NCI-H2107 treated with DMSO at 0.1 percent for 48 hours (cell line): ENCODE data around the gene DCBLD2.

Experiments used
- DNase-seq: peaks from one replicate; lab custom pipeline; 2025; ENCODE audit not compliant: unreplicated experiment; lab: John Stamatoyannopoulos, UW

Gene DCBLD2

DNA sequence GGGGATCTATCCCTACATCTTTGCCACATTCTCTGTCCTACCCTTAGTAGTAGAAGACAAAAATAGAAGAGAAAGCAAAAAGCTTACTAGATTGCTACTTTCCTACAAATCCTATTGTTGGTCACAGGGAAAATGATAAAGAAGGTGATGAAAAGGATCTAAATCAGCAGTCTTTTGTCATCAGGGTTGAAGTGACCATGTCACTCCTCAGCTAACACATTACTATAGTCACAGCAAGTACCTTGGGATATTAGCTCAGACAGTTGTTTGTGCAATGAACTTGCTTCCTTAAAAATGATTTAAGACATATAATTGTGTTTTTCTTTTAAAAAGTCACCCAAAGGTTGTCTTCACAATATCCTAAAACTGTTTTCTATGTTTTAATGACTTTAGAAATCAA lies 132.0 kb downstream of the DCBLD2 start:
- no peak for DNase-seq

DNA sequence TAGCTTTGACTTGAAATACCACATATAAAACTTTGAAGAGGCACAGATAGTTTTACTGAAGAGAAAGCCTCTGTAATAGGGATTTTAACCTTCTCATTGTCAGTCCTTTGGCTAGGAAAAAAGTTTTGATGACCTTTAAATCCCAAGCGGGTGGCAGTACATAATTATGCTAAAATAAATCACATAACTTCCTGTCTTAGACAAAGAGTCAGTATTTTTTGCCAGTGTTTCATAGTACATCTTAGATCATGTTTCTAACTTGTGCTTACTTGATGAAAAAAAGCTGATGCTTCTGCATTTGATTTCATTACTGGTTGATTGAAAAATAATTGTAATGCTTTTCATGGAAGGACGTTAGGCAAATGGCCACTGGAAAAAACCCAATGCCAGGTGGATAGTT lies 132.5 kb downstream of the DCBLD2 start:
- no peak for DNase-seq

GRCh38 chr3:98766924-98767323 lies 134.6 kb downstream of the DCBLD2 start:
- DNase-seq = no peak

DNA sequence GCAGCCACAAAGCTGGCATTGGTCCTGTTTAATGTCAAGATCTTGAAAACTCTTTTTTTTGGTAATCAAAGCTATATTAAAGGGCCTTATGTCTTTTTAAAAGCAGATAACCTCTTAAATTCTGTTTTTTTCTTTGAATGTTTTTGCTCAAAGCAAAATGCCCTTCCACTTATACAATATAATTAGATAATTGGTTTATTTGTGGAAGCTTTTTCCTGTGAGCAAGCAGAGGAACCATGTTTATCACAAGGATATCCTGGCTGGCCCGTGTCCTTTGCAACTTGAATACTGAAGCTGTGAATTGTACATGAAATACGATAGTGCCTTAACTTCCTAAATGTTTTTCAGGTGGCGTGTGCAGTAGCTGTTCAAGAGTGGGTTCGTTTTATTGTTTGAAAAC lies 135.8 kb downstream of the DCBLD2 start:
- DNase-seq = peak; percentile 44

GRCh38 chr3:98764472-98764884 lies 137.0 kb downstream of the DCBLD2 start:
- DNase-seq = no peak

- DNase-seq = no peak
Measured at GRCh38 chr3:98763819-98764418, 137.6 kb downstream of the DCBLD2 start.

GRCh38 chr3:98763076-98763475 lies 138.4 kb downstream of the DCBLD2 start, which contains the start of gene ST3GAL6:
Gene ST3GAL6 (plus strand): TSS chr3:98763340. CDS start chr3:98768441, 5,101 bp downstream.
- no peak for DNase-seq

DNA sequence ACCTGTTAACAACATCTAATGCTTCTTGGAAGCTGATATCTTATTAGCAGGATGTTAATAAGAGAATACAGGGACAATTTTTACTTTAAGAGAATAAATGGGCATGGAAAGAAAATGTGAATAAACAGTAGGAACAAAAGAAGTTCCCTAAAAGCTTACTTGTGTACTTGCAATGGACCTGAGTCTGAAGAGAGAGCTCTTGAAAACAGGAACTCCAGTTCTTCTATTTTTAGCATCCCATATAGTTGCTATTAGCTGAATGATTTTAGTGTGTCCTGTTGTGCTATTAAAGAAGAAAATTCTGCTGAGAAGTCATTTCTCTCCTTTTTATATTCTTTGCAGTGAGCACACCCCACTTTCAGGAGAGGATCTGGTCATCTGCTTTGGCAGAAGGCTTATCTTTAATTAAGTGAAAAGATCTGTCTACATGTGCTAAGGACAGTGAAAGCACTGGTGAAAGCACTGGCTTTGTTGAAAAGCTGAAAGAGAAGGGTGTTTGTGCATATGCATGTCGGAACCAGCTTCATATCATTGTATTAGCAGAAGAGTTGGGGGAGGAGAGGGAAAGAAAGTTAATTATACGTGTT lies 139.8 kb downstream of the DCBLD2 start:
- DNase-seq = no peak

DNA sequence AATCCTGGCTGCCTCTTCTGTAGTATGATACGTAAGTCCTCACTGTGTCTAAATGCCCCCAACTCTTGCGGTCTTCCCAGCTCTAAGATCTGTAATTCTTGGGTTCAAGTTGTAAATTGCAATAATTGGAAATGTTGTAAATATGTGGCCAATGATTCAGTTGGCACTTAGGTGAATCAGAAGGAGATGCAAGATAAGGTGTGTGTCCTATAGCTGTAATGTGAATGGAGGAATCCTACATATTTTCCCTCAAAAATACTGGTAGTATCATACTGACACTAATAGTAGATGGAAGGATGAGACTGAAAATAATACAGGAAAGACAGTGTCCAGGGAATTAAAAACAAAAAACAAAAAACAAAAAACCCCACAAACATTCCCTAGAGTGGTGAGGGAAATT lies 141.9 kb downstream of the DCBLD2 start:
- DNase-seq = no peak

GRCh38 chr3:98755601-98756000 lies 145.9 kb downstream of the DCBLD2 start:
- no peak for DNase-seq

DNA sequence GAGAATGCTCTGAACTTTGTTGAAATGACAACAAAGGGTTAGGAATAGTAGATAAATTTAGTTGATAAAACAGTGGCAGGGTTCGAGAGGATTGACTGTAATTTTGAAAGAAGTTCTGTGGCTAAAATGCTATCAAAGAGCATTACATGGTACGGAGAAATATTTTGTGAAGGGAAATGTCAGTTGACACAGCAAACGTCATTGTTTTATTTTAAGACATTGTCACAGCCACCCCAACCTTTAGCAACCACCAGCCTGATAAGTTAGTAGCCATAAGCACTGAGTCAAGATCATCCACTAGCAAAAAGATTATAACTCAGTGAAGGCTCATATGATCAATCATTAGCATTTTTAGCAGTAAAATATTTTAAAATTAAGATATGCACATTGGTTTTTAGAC lies 147.0 kb downstream of the DCBLD2 start:
- DNase-seq = no peak

GRCh38 chr3:98750276-98750919 lies 151.1 kb downstream of the DCBLD2 start:
- DNase-seq = no peak

DNA sequence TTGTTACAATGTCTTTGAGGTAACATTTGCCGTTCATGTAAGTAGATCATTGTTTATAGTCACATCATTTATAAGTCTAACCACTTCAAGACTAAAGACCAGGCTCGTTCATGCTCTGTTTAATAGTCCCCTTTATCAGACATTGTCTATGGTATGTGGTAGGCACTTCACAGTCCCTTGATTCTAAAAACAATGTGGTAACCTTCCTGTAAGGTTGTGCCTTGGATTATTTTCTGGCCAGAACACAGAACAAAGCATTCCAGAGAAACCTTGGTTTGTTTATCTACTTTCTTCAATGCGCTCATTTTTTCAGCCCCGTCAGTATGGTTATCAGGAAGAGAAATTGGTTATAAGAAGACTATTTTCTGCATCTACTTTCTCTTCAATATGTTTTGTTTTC lies 154.6 kb downstream of the DCBLD2 start:
- DNase-seq = no peak

DNA sequence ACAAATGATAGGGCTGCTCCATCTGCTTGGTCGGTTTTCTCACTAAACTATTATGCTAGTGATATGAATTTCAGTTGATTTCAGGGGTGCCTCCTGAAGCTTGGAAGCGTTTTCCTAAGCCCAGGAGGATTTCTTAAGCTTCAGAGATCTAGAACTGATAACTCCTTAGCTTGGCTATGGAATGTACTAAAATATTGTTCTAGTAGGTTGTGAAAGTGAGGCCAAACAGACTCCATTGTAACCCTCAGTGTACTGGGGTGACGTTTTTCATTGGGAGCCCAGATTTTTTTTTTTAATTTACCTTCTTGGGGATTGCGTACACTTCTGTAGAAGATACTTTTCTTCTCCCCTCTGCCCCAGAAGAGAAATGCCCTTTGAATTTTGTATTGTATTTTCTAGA lies 155.4 kb downstream of the DCBLD2 start:
- DNase-seq = no peak
